Fibroblast of the conjunctiva (primary cell): Measurements from ENCODE around the gene NT5DC1.

Source experiments
- DNase-seq: peaks from one replicate; pipeline ENCODE4 v3.0.0-alpha.2; 2010; ENCODE audit warnings: low read depth

Gene NT5DC1

GRCh38 chr6:116196841-116197240 is 96.2 kb downstream of the NT5DC1 start:
- no peak for DNase-seq

GRCh38 chr6:116200619-116201249 is 100.1 kb downstream of the NT5DC1 start:
- DNase-seq, result no peak

DNA sequence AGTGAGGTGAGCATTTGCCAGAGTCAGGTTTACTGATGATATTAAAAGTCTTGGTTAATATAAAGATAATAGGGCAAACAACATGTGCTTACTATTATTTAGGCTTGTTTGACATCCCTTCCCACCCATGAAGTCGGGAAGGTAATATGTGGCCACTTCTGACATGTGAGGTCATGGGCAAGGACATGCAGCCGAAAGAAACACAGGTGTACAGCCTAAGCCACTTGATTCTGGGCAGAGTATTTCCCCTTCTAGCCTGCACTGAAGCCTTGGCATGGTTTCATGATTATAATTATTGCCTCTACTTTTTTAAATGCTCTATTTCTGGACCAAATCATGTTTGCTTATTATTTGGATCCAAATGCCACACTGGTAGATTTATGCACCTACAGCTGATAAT is 100.9 kb downstream of the NT5DC1 start:
- DNase-seq, result no peak

- no peak for DNase-seq
These were observed 104.6 kb downstream of the NT5DC1 start for GRCh38 chr6:116205281-116205680.

DNA sequence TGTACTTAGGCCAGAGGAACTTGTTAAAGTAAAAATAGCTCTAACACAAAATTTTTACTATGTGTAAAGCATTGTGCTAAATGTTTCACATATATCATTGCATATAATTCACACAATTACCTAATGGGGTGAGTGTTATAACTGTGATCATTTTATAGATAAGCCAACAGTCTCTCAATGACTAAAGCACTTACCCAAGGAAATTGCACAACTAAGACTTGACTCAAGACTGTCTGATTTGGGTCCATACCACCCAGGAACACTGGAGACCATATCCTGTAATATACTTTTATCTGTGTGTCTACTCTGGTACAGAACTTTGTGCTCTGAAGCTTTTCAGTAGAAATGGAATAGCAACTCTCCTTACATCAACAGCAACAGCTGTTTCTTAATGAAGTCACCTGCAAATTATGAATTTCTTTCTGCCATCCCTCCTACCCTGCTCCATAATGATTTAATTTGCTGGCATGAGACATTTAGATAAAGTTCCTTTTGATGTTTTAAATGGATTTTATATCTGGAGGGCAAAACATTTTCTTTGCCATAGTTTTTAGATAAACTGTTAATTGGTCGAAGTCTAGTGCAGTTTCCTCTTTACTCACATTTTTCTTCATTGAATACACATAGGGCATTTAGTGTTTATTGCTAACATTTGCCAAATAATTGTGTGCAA is 105.7 kb downstream of the NT5DC1 start:
- DNase-seq, result no peak

DNA sequence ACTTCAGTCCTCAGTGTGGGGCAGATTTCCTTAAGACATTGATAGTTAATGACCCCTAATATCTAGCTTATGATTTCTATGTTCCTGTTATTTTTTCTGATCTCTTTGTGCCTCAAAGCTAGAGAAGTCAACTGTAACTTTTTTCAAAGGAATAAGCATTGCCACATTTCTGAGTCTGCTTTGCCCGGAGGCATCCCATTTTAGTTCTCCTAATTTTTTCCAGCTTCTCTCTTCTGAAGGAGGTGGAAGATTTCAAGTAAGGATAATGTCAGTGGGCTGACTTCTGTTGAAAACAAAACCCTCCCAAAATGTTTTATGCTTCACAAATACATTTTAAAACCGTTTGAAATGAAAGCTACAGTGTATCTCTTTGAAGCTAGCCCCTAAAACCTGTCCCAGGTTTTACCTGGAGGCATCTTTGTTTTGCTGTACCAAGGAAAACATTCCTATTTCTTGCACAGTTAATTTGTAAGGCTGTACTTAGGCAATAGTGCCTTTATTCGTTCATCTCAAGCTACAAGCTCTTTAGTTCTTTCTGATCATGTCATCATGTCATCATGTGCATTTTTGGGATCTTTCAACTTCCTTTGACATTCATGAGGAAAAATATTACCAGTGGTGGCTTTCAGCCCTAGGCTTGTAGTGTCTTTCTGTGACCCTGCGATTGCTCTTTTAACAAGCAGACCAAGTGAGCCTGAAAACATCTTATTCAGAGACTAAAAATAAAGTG is 107.6 kb downstream of the NT5DC1 start:
- no peak for DNase-seq

DNA sequence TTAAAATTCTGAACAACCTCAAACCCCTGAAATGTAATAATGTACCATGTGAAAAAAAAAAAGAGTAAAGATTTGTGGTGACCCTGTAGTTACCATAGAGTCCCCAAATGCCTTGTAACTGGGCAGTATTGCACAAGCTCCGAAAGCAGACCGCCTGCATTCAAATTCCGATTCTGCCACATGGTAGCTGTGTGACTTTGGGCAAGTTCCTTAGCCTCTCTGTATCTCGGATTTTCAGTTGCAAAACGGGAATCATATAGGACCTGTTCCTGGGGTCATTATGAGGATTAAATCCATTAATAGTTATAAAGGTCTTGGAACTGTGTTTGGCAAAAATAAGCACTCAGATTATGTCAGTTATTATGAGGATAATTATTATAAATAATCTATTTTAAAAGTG is 109.7 kb downstream of the NT5DC1 start:
- no peak for DNase-seq

GRCh38 chr6:116210750-116211425 is 110.2 kb downstream of the NT5DC1 start:
- DNase-seq, result no peak

DNA sequence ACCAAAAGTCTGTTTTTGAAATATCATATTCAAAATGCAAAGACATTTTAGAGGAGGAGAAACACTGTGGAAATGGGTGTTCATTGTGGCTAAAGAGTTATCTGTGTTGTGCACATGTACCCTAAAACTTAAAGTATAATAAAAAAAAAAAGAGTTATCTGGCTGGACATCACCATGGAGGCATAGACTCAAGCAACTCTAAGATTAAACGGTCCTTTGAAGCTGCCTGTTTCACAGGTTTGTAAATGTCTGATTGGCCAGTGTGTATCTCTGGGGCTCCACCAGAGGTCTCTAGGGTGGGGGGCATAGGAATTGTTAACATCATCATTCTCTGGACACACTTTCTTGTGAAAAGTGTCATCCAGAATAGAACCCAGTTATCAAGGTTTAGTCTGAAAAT is 114.0 kb downstream of the NT5DC1 start:
- no peak for DNase-seq

DNA sequence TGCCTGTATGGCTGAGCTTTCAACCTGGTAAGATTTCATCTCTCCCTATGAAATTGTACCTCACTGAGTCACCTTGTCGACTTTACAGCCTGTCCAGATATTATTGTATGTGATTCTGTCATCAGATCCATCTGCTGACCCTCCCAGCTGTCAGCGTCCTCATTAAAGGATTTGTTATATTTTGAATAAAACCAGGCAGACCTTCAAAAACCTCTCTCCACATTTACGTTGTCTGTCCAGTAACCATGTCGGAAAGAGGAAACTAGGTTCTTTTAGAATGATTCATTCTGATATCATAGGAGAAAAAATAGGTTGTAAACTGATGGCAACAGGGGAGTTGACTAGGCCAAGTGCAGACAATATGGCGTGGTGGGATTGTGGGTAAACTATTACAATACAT is 114.8 kb downstream of the NT5DC1 start:
- DNase-seq, result no peak

GRCh38 chr6:116217069-116217468 is 116.4 kb downstream of the NT5DC1 start:
- peak; percentile 21 for DNase-seq

GRCh38 chr6:116218172-116218633 is 117.5 kb downstream of the NT5DC1 start:
- no peak for DNase-seq

DNA sequence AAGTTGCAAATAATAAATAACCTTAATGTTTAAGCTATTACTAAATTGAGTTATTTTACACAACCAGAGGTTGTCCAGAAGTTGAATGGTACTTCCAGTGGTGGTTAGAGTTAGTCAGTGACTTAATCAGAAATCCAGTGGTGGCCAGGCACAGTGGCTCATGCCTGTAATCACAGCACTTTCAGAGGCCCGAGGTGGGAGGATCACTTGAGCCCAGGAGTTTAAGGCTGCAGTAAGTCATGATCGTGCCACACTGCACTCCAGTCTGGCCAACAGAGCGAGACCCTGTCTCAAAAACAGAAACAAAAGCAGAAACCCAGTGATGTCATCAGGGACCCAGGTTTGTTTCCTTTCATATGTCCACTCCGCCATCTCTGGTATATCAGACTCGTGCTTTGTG is 118.2 kb downstream of the NT5DC1 start:
- DNase-seq, result no peak

DNA sequence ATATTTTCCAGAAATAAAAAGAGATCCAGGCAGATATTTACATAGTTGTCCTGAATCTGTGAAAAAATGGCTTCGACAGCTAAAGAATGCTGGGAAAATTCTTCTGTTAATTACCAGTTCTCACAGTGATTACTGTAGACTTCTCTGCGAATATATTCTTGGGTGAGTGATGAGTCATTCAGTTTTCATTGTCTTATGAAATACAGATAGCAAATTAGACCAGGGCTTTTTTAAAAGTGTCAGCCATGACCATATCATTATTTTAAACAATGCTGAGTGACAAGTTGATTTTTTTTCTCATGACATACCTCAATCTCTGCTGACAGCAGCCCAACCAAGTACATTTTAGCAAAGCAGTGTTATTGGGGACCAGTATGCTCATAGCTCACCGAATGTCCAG is 120.4 kb downstream of the NT5DC1 start:
- no peak for DNase-seq

DNA sequence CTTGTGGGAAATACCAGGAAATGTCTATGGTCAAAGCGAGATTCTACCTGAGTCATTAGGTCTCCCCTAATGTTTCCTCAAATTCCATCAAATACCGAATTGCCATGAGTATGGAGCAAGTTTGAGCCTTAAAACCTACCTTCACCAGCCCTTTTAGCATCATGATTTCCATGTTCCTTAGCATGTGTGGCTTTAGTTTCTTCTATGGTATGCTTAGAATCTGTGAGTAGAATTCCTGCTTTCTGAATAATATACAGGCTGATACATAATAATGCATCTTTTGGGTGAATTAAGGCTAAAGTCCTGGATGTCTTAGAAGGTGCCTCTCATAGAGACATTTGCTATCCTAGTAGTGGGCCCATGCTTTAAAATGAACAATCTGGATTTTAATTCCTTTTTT is 121.3 kb downstream of the NT5DC1 start:
- DNase-seq, result no peak

- no peak for DNase-seq
These were observed 122.7 kb downstream of the NT5DC1 start for GRCh38 chr6:116223355-116223754.

GRCh38 chr6:116229287-116229913 is 128.7 kb downstream of the NT5DC1 start:
- DNase-seq, result peak; percentile 97

DNA sequence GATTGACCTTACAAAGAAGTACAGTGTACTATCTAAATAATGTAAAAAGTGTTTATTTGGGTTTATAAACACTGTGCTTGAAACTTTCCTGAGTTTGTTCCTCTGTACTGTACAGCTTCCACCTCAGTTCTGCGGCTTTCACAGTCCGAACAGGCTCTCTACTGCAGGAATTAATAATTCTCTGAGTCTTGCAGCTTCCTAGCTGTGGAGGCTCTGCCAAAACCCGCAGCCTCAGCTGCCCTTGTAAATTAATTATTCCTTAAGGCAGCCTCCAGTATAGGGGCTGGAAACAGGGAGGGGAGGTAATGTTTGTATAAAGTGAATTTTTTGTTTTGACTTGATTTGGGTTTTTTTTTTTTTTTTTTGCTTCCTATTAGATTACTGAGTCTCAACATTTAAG is 134.0 kb downstream of the NT5DC1 start:
- no peak for DNase-seq

GRCh38 chr6:116238083-116238482 is 137.4 kb downstream of the NT5DC1 start:
- no peak for DNase-seq

DNA sequence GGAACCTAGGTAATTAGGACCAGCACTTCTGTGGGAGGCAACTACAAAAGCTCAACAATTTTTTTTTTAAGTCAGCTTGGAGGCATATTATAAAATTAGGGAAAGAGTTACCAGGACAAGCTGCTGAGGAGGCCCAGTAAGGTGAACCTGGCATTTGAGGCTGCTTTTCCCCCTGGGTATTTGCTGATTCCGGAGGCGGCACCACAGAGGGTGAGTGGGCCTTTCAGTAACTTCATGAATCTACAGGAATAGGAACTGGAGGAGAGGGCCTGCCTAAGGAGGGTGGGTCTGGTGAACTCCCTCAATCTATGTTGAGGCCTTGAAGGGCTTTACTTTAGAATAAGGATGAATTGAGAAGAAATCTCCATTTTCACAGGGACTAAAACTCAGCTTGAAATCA is 138.6 kb downstream of the NT5DC1 start:
- DNase-seq, result no peak

DNA sequence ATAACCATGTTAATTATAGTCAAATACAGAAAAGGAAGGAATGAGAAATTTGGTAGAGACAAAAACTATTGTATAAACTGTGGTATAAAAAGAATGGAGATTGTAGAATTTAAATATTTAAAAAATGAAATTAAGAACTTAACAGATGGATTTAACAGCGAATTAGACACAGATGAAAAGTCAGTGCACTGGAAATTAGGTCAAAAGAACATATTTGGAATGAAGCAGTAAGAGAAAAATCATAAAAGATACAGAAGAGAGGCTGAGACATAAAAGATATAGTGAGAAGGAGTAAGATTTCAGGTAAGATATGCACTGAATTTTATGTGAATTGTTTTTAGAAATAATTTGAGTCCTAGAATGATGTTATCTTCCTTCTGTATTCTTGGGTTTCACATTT is 139.2 kb downstream of the NT5DC1 start:
- no peak for DNase-seq

DNA sequence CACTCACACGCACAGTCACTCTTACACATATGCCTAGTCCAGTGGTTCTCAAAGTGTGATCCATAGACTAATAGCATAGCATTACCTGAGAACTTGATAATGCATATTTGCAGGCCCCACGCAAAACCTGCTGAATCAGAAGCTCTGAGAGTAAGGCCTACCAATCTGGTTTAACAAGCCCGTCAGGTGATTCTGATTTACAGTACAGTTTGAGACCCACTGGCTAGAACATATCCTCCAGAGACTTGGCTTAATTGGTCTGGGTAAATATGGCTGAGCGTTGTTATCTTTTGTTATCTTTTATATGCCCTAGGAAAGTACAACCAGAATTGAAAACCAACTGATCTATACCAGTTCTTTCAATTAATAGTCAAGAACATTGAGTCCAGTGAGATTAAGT is 143.6 kb downstream of the NT5DC1 start:
- DNase-seq, result no peak
